Measurements from ENCODE around the gene CTNND2.

CTNND2 gene

GRCh38 chr5:11047625-11048024 is 856.6 kb downstream of the CTNND2 start:
- POLR2A ChIA-PET: no interaction called here

GRCh38 chr5:11047030-11047429 is 857.2 kb downstream of the CTNND2 start:
- DNase-seq (ENCODE audit: low read depth, low spot score): no peak
- POLR2A ChIA-PET: no interaction called here

More at GRCh38 chr5:11047625-11048024, 856.6 kb downstream of the CTNND2 start:
- DNase-seq (ENCODE audit: low read depth, low spot score): no peak
- CTCF ChIA-PET: no interaction called here
- H3K4me3 ChIP-seq (ENCODE audit: low read depth, low read length): no peak overlapping the region
- TF ChIP-seq CTCF (IDR thresholded peaks at IDR 0.05; ENCODE audit: insufficient read depth, low read length, missing control alignments): no peak

GRCh38 chr5:11046160-11046559 is 858.1 kb downstream of the CTNND2 start:
- TF ChIP-seq CTCF (IDR thresholded peaks at IDR 0.05; ENCODE audit: insufficient read depth, low read length, missing control alignments): peak; percentile 14
- no peak for DNase-seq (ENCODE audit: low read depth, low spot score)
- ChIA-PET CTCF (interaction anchor here (0.9 kb wide), 1 partner anchor 185 kb away, joined by 3 read pairs; no protein-coding TSS in a partner anchor), POLR2A (no interaction called here)
- no peak overlapping the region for H3K4me3 ChIP-seq (ENCODE audit: low read depth, low read length)

More at GRCh38 chr5:11047030-11047429, 857.2 kb downstream of the CTNND2 start:
- no peak overlapping the region for H3K4me3 ChIP-seq (ENCODE audit: low read depth, low read length)
- TF ChIP-seq CTCF (IDR thresholded peaks at IDR 0.05; ENCODE audit: insufficient read depth, low read length, missing control alignments): no peak
- CTCF ChIA-PET: interaction anchor here (0.9 kb wide), 1 partner anchor 186 kb away, joined by 3 read pairs; no protein-coding TSS in a partner anchor

- H3K4me3 ChIP-seq (ENCODE audit: low read depth, low read length): no peak overlapping the region
- CTCF ChIA-PET: no interaction called here
- POLR2A ChIA-PET: no interaction called here
- TF ChIP-seq CTCF (IDR thresholded peaks at IDR 0.05; ENCODE audit: insufficient read depth, low read length, missing control alignments): no peak
- DNase-seq (ENCODE audit: low read depth, low spot score): no peak
Measured at GRCh38 chr5:11045411-11045810, 858.8 kb downstream of the CTNND2 start.

GRCh38 chr5:11044581-11044980 is 859.7 kb downstream of the CTNND2 start:
- no peak for DNase-seq (ENCODE audit: low read depth, low spot score)
- ChIA-PET POLR2A (no interaction called here), CTCF (no interaction called here)
- TF ChIP-seq CTCF (IDR thresholded peaks at IDR 0.05; ENCODE audit: insufficient read depth, low read length, missing control alignments): no peak
- H3K4me3 ChIP-seq (ENCODE audit: low read depth, low read length): no peak overlapping the region

GRCh38 chr5:11043881-11044280 is 860.4 kb downstream of the CTNND2 start:
- no peak overlapping the region for H3K4me3 ChIP-seq (ENCODE audit: low read depth, low read length)
- ChIA-PET CTCF (no interaction called here), POLR2A (no interaction called here)
- TF ChIP-seq CTCF (IDR thresholded peaks at IDR 0.05; ENCODE audit: insufficient read depth, low read length, missing control alignments): no peak
- no peak for DNase-seq (ENCODE audit: low read depth, low spot score)
